Measurements from ENCODE around the gene SIM2.

- TF ChIP-seq SYNCRIP (IDR thresholded peaks at IDR 0.05; ENCODE audit: insufficient read depth, low read depth, low read length) (no peak), CTCF (CRISPR knock-in tag; IDR thresholded peaks at IDR 0.05) (no peak), ZNF263 (CRISPR knock-in tag; IDR thresholded peaks at IDR 0.05) (no peak), MAFK (conservative IDR thresholded peaks at IDR 0.05 in 1 of 2, IDR thresholded peaks at IDR 0.05 in 1 of 2; ENCODE audit: low read length in 2 of 2) (no peak), ZNF572 (CRISPR knock-in tag; IDR thresholded peaks at IDR 0.05) (no peak), U2AF2 (IDR thresholded peaks at IDR 0.05; ENCODE audit: low read depth, low read length) (no peak), ZNF142 (CRISPR knock-in tag; IDR thresholded peaks at IDR 0.05) (no peak), POLR2A (IDR thresholded peaks at IDR 0.05; ENCODE audit: insufficient read depth in 1 of 2, low read depth in 2 of 2, low read length in 2 of 2) (no peak)
Observed at GRCh38 chr21:36783612-36784374, 84.9 kb downstream of the SIM2 start.

Measured in HepG2 (cell line).